ENCODE data around the gene ARID3A.

GRCh38 chr19:887072-887471 is 38.8 kb upstream of the ARID3A start:
- TF ChIP-seq POLR2A (IDR thresholded peaks at IDR 0.05) (no peak), CTCF (IDR thresholded peaks at IDR 0.05) (no peak), POLR2AphosphoS5 (IDR thresholded peaks at IDR 0.05) (no peak)
